ENCODE data around the gene KIFAP3. TPM values are rescaled to one million over a fixed set of nuclear protein-coding genes. Genes with fewer than 3 reads are reported as not detected.
"Not testable (repeated sequence)": the region's sequence is repeated elsewhere in the genome, so short reads cannot be mapped to it uniquely, and the experiment has no call there.

The KIFAP3 gene
- 10 to 100 TPM; 32.7 to 41.0 (median 33.7) TPM for total RNA-seq

DNA sequence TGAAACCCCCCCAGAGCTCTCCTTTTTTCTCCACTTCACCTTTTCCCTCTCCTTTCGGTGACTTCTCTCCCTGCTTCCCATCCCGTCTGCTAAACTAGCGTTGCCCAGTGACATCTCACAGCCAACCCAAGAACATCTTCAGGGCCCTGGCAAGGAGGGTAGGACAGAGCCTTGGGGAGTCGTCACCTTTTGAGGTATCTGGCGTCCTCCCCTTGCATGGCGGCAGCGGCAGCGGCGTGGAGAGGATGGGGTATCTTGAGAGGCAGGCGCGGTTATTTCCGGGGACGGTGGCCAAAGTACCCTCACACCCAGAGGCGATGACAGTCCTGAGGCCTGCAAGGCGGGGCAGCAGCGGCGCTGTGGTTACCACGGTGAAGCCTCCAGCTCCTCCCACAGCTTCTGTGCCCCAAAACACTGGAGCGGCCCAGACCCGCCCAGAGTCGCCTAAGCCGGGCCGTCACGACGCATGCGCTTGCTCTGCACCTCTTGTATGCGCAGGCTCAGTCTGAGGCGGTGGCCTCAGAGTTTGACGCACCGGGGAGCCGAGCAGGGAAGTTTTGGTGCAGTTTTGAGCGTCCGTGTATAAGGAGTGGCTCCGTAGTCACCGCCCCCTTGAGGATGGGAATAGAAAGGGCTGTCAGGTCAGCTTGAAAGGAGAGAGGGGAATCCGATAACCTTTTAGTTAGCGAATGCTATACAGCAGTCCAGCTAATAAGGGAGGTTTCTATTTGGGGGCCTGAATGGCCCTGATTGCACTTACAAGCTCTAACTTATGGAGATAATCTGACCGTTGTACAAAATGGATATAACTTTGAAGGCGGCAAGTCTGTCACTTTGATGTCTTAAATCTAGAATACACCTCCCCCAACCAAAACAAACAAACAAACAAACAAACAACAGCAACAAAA is at the start of gene KIFAP3:
Gene KIFAP3 (minus strand): TSS at position 446 of the 908 bp plus-strand sequence. CDS start 228 bp downstream, at position 218.
- Histone ChIP-seq H3K4me3 (replicated peaks in 1 of 3) (peak within 1 kb of the TSS; percentile 35 to 68 (median 49)), H3K9me3 (no peaks in the 10 kb centered on the region), H3K27me3 (no peaks in the 10 kb centered on the region), H3K4me1 (peaks cover 5% of the 10 kb centered on the region in 2 donors), H3K27ac (peak within 1 kb of the TSS; percentile 21 to 74 (median 72)), H3K36me3 (no peaks in the 10 kb centered on the region)
- TF ChIP-seq, protein P1, sequence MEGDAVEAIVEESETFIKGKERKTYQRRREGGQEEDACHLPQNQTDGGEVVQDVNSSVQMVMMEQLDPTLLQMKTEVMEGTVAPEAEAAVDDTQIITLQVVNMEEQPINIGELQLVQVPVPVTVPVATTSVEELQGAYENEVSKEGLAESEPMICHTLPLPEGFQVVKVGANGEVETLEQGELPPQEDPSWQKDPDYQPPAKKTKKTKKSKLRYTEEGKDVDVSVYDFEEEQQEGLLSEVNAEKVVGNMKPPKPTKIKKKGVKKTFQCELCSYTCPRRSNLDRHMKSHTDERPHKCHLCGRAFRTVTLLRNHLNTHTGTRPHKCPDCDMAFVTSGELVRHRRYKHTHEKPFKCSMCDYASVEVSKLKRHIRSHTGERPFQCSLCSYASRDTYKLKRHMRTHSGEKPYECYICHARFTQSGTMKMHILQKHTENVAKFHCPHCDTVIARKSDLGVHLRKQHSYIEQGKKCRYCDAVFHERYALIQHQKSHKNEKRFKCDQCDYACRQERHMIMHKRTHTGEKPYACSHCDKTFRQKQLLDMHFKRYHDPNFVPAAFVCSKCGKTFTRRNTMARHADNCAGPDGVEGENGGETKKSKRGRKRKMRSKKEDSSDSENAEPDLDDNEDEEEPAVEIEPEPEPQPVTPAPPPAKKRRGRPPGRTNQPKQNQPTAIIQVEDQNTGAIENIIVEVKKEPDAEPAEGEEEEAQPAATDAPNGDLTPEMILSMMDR (IDR thresholded peaks at IDR 0.05), result peak in 4 of 6 experiments; percentile 41 to 59 (median 46)
- peak in 1 of 2 donors; percentile 84 for TF ChIP-seq POLR2A (IDR thresholded peaks at IDR 0.05)
- intact Hi-C loops (cut with DNase I), result no loop called here
- peak; percentile 97 to 98 for DNase-seq
- 1 to 2% methylated on average over 16 to 27 of the region's 39 CpGs for WGBS, 2 donors

DNA sequence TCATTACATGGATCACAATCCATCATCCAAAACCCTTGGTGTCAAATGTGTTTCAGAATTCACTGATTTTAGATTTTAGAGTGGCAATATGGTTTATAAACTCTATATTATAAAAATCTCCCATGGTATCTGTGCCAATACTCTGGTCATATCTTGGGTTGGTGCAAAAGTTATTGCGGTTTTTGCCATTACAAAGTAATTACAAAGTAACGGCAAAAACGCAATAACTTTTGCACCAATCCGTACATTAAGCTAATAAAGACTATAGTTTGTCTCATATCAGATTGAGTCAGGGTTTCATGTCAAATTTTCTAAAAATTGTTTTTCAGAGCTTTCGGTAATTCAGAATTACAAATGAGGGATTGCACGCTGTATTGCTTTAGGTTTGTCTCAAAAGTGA is 47.9 kb upstream of the KIFAP3 start:
- no peak for DNase-seq
- Histone ChIP-seq H3K4me1 (no peaks in the 10 kb centered on the region), H3K9me3 (no peaks in the 10 kb centered on the region), H3K27ac (no peak overlapping the region), H3K27me3 (no peaks in the 10 kb centered on the region), H3K4me3 (replicated peaks in 1 of 3) (no peak overlapping the region), H3K36me3 (no peaks in the 10 kb centered on the region)
- intact Hi-C loops (cut with DNase I), result no loop called here
- TF ChIP-seq POLR2A (IDR thresholded peaks at IDR 0.05), result no peak
- TF ChIP-seq, protein P1 (IDR thresholded peaks at IDR 0.05), result no peak
- 94 to 95% methylated on average over 6 of the region's 6 CpGs for WGBS, 2 donors

DNA sequence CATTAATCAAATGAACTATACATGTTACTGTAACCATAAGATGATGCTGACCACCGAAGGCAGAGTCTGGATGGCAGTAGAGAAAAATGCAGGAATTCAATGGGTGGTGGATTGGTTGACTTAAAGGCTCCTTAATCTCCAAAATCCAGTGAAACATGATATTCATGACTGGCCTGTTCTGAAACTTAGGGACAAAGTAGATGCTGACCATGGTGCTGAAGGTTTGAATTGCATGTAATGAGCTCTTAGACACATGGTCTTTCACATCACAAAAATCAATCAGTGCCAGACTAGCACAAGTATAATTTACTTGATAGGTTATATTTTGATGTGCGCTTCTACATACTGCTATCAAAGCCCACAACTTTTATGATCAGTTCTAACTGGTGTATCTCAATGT is 40.4 kb upstream of the KIFAP3 start:
- TF ChIP-seq, protein P1 (IDR thresholded peaks at IDR 0.05), result no peak
- no peak for TF ChIP-seq POLR2A (IDR thresholded peaks at IDR 0.05)
- Histone ChIP-seq H3K9me3 (no peaks in the 10 kb centered on the region), H3K27me3 (no peaks in the 10 kb centered on the region), H3K27ac (no peak overlapping the region), H3K4me3 (replicated peaks in 1 of 3) (no peak overlapping the region), H3K36me3 (no peaks in the 10 kb centered on the region), H3K4me1 (no peaks in the 10 kb centered on the region)
- WGBS, 2 donors, result 70 to 79% methylated on average over 2 of the region's 2 CpGs
- DNase-seq, result no peak
- intact Hi-C loops (cut with DNase I), result no loop called here

DNA sequence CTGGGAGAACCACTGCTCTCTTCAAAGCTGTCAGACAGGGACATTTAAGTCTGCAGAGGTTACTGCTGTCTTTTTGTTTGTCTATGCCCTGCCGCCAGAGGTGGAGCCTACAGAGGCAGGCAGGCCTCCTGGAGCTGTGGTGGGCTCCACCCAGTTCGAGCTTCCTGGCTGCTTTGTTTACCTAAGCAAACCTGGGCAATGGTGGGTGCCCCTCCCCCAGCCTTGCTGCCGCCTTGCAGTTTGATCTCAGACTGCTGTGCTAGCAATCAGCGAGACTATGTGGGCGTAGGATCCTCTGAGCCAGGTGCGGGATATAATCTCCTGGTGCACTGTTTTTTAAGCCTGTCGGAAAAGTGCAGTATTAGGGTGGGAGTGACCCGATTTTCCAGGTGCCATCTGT is 38.6 kb upstream of the KIFAP3 start:
- H3K27ac ChIP-seq; H3K27me3 ChIP-seq; intact Hi-C loops (cut with DNase I); DNase-seq; H3K9me3 ChIP-seq; H3K36me3 ChIP-seq; H3K4me1 ChIP-seq; H3K4me3 ChIP-seq (replicated peaks in 1 of 3): not testable (repeated sequence)
- 87 to 89% methylated on average over 8 of the region's 8 CpGs for WGBS, 2 donors

DNA sequence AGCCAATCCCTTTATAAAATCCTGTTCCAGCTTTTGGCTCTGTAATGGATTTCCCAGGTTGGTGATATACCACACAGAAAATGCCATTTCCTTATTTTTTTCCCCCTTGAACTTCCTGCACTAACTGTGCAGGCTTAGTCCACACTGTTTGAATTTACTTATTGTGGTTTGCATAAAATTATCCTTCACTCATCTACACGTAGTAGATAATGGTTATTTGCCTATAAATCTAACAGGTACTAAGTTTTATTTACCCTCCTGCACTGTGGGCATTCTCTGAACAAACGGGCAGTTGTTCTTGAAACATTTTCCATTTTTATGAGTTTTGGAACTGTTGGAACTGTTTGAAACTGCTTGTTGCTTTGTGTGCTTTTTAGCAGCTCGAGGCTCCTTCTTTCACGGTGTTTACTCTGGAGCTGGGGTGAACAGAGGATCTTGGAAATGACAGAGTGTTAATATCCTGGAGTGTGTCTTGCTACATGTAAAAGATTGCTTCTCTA is 23.0 kb upstream of the KIFAP3 start:
- DNase-seq, result no peak
- Histone ChIP-seq H3K9me3 (no peaks in the 10 kb centered on the region), H3K27me3 (no peaks in the 10 kb centered on the region), H3K4me3 (replicated peaks in 1 of 3) (no peak overlapping the region), H3K4me1 (no peaks in the 10 kb centered on the region), H3K27ac (no peak overlapping the region), H3K36me3 (no peaks in the 10 kb centered on the region)
- TF ChIP-seq, protein P1 (IDR thresholded peaks at IDR 0.05), result no peak
- TF ChIP-seq POLR2A (IDR thresholded peaks at IDR 0.05), result no peak
- intact Hi-C loops (cut with DNase I), result no loop called here
- 12 to 16% methylated on average over 4 of the region's 4 CpGs for WGBS, 2 donors

All from thyroid gland (tissue), 4 donors.